GM12872 (cell line): ENCODE data around the gene SOX30.

Experiments used
- TF ChIP-seq, protein P1 (sequence below): IDR thresholded peaks from 3 replicates; pipeline ENCODE4 v1.5.1; 2011; ENCODE audit warnings: low read depth, mild to moderate bottlenecking, low read length, moderate library complexity; ENCODE audit not compliant: insufficient read depth

The SOX30 gene

DNA sequence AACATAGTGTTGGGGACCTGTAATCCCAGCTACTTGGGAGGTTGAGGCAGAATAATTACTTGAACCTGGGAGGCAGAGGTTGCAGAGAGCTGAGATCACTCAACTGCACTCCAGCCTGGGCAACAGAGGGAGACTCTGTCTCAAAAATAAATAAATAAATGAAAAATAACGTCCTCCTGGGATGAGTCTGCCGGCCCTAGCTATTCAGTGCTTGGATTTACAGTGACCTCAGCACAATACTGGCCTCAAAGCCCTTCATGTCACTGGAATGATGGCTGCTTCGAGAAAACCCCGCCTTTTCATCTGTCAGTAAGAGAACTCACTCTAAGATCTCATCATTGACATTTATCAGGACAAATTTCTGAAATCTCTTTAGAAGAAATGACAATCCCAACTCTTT is 35.5 kb downstream of the SOX30 start:
- TF ChIP-seq, protein P1, sequence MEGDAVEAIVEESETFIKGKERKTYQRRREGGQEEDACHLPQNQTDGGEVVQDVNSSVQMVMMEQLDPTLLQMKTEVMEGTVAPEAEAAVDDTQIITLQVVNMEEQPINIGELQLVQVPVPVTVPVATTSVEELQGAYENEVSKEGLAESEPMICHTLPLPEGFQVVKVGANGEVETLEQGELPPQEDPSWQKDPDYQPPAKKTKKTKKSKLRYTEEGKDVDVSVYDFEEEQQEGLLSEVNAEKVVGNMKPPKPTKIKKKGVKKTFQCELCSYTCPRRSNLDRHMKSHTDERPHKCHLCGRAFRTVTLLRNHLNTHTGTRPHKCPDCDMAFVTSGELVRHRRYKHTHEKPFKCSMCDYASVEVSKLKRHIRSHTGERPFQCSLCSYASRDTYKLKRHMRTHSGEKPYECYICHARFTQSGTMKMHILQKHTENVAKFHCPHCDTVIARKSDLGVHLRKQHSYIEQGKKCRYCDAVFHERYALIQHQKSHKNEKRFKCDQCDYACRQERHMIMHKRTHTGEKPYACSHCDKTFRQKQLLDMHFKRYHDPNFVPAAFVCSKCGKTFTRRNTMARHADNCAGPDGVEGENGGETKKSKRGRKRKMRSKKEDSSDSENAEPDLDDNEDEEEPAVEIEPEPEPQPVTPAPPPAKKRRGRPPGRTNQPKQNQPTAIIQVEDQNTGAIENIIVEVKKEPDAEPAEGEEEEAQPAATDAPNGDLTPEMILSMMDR: no peak

DNA sequence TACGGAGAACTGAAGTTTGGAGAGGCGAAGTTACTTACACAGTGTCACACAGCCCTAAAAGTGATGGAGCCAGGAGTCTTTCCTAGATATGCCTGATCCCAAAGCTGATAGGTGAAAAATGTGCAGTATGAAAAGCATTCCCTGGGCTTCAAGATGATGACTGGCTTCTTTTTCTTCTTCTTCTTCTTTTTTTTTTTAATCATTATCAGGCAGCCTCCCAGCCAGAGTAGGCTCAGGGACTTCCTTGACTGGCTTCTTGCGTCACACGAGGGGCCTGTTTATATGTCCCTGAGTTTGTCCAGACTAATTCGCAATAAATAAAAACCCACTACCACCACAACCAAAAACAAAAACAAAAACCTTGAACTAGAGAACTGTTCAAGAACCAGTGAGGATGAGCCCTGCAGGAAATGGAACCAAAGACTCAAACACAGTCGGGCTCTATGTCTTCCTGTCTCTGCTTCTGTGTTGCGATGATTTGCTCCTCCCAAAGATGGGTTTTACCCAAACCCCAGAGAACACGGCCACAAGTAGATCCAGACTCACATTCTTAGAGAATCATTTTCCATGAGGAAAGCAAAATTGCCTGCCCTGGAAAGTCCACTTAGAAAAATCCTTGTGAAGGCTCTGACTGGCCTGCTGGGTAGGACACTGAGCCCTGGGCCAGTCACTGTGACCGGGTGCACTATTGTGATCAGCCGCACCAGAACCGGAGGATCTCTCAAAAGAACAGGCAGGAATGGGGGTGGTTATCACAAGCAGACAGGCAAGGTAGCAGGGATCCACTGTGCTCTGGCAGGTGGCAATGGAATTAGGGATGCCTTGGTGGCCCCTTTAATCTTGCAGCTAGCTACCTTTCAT is 38.6 kb downstream of the SOX30 start:
- TF ChIP-seq, protein P1: no peak

DNA sequence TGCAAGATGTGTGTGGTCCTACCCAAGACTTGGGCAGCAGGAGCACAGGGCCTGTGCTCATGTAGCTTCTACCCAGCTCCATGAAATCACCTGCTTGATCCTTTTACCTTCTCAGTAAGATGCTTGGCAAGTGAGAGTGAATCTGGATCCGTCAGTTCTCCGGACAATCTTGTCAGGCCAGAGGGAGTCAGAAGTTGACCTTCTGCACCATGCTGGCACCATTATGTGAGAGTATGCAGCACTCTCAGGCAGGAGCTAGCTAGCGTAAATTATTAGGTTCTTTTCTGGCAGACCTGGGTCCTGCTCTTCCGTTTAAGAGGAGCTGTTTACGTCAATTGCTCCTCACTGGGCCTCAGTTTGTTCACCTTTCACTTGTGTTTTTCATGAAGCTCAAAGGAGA is 39.7 kb downstream of the SOX30 start:
- TF ChIP-seq, protein P1: no peak

DNA sequence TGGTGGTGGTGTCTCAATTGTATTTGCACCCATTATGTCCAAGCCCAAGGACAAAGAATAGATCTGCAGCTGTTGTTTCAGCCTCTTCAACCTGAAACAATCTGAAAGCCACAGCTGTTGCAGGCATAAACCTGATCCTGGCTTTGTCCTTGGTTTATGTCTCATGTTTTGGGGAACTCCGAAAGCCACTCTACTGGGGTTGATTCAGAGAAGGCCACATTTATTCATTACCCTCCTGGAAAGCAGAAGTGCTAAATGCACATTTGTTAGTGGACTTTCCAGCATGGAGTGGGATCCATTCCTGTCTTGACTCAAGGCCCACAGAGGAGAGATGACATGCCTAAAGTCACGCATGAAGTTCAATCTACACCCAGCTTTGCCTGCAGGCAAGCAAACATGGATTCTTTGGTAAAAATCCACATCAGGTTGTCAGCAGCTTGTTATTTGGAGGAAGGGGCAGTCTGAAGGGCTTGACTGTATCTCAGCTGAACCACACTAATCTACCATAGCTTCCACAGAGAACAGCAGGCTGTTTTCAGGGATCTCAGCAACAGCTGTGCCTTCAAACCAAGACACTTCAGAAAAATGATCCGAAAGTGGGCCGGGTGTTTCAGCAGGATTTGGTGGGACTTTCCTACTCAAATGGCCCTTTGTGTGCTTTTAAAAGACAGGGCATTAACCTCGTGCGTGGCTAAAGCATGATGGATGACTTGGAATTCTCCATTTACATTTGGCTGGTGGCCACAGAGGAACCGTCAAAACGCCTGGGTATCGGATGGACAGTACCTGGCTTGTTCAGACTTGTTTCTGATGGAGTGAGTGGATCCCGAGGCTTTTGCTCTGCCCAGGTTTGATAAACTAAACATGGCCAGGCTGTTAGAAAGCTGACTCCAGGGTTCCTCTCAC is 40.4 kb downstream of the SOX30 start:
- TF ChIP-seq, protein P1: no peak

DNA sequence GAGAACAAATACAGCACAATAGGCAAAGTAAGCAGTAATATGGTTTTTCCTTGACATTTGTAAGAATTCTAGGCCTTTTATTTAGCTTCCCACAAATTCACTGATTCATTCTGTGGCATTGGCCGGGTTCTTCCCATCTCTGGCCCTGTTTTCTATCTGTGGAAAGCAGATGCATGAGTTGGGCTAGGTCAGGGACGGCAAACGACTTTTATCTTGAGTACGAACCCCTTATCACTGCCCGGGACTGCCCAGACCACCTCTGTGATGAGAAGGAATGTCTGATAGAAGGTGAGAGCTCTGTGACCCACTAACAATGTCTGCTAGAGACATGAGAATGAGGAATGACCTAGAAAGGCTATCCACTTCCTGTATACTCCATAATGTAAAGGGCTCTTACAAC is 41.2 kb downstream of the SOX30 start:
- TF ChIP-seq, protein P1: no peak

DNA sequence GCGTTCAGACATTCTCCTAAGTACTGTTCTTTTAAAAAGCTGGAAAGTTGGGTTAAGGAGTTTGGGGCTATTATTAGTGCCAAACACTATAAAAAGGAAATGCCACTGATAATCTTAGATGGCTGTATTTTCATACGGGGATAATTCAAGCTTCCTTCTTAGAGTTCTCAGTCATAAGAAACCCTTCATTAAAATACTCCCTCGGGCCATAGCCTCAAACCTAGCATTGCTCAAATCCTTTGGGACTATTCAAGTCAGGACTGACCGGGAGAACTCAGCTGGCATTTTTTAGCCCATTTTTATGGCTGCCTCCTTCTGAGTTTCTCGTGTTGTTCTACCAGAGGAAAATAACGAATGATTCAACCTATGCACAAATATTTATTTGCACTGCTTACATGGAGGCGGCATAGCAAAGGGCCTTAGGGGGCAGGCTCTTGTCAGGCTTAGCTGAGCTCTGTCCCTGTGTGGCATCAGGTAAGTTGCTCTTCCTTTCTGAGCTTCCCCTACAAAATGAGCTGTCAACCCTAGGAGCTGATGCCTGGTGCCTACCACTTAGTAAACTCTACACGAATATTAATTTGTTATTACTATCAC is 43.2 kb downstream of the SOX30 start:
- TF ChIP-seq, protein P1: no peak

DNA sequence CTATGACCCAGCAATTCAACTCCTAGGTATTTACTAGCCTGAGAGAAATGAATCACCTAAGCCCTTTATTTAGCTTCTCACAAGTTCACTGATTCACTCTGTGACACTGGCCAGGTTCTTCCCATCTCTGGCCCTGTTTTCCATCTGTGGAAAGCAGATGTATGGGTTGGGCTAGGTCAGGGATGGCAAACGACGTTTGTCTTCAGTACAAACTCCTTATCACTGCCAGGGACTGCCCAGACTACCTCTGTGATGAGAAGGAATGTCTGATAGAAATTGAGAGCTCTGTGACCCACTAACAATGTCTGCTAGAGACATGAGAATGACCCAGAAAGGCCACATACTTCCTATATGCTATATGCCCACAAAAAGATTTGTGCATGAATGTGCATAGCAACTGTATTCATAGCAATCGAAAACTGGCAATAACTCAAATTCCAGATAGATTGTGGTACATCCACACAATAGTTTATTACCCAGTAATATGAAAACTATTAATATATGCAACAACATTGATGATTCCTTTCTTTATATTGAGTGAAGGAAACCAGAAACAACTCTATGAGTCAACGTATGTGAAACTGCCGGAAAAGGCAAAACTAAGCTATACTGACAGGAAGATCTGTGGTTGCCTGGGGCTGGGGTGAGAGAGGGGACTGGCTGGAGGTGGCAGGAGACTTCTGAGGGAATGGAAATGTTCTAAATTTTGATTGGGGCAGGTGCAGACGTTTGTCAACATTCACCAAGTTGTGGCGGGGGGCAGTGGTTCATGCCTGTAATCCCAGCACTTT is 44.7 kb downstream of the SOX30 start:
- TF ChIP-seq, protein P1: no peak
